Measurements from ENCODE around the gene ZNF350.
A peak's percentile ranks its signal among the peaks of the same experiment; 100 is the strongest.
"Not testable (repeated sequence)": the region's sequence is repeated elsewhere in the genome, so short reads cannot be mapped to it uniquely, and the experiment has no call there.

Gene ZNF350
- total RNA-seq = 7.7 to 19.4 (median 13.7) reads per million in 18 experiments

- peak; percentile 96 to 97 for DNase-seq
Observed at GRCh38 chr19:51986309-51987291, at the start of gene ZNF350. ZNF350 (minus strand) TSS chr19:51986840; CDS start chr19:51974360, 12,480 bp downstream.

GRCh38 chr19:52034051-52034728 lies 47.5 kb upstream of the ZNF350 start:
- DNase-seq = no peak

GRCh38 chr19:52028780-52029123 lies 42.1 kb upstream of the ZNF350 start:
- DNase-seq = no peak

GRCh38 chr19:52028027-52028779 lies 41.6 kb upstream of the ZNF350 start, which contains the start of gene ZNF614:
ZNF614 (minus strand) TSS chr19:52028379; CDS start chr19:52025745, 2,634 bp downstream.
- peak; percentile 88 to 89 for DNase-seq

GRCh38 chr19:52026255-52026990 lies 39.8 kb upstream of the ZNF350 start:
- not testable (repeated sequence) for DNase-seq

- not testable (repeated sequence) for DNase-seq
Observed at GRCh38 chr19:52024478-52024877, 37.8 kb upstream of the ZNF350 start.

- DNase-seq = no peak
Observed at GRCh38 chr19:52022193-52022592, 35.6 kb upstream of the ZNF350 start.

GRCh38 chr19:52020506-52020905 lies 33.9 kb upstream of the ZNF350 start:
- no peak for DNase-seq

GRCh38 chr19:52010674-52011073 lies 24.0 kb upstream of the ZNF350 start:
- DNase-seq = no peak

- DNase-seq = peak; percentile 86 to 88
Observed at GRCh38 chr19:52007806-52008557, 21.3 kb upstream of the ZNF350 start, which contains the start of gene ZNF615. ZNF615 (minus strand) TSS chr19:52008211; CDS start chr19:52003711, 4,500 bp downstream.

- no peak for DNase-seq
Observed at GRCh38 chr19:52007451-52007805, 20.8 kb upstream of the ZNF350 start.

GRCh38 chr19:51994048-51994644 lies 7.5 kb upstream of the ZNF350 start:
- DNase-seq = no peak

- no peak for DNase-seq
Observed at GRCh38 chr19:51993422-51993821, 6.8 kb upstream of the ZNF350 start.

GRCh38 chr19:51983361-51983760 lies 3.3 kb downstream of the ZNF350 start:
- no peak for DNase-seq

- DNase-seq = not testable (repeated sequence)
Observed at GRCh38 chr19:51980926-51981325, 5.7 kb downstream of the ZNF350 start.

GRCh38 chr19:51980116-51980736 lies 6.4 kb downstream of the ZNF350 start:
- DNase-seq = no peak

GRCh38 chr19:51978882-51979281 lies 7.8 kb downstream of the ZNF350 start:
- DNase-seq = no peak

- DNase-seq = no peak
Observed at GRCh38 chr19:51977346-51977745, 9.3 kb downstream of the ZNF350 start.

- no peak for DNase-seq
Observed at GRCh38 chr19:51976852-51977251, 9.8 kb downstream of the ZNF350 start.

GRCh38 chr19:51975787-51976186 lies 10.9 kb downstream of the ZNF350 start:
- DNase-seq = not testable (repeated sequence)

Data from inflammatory macrophage (primary cell).